MM.1S (cell line): ENCODE measurements around the gene NME3.

Source experiments
- DNase-seq: peaks from one replicate; pipeline ENCODE4 v3.0.0-alpha.2; 2015
- H2AFZ ChIP-seq: fragments of 300-600 bp; sonication (generic); 2 replicates; pipeline ENCODE4 v1.6.0; 2016; ENCODE audit warnings: antibody characterized with exemption, low read length
- H3F3A ChIP-seq: fragments of 300-600 bp; sonication (generic); 2 replicates; pipeline ENCODE4 v1.6.1; 2016; ENCODE audit warnings: mild to moderate bottlenecking, antibody characterized with exemption, low read length, moderate library complexity, mixed read lengths; ENCODE audit not compliant: insufficient read depth
- H3K27ac ChIP-seq: fragments of 300-600 bp; sonication (generic); 2 replicates; pipeline ENCODE4 v1.5.1; 2016; ENCODE audit warnings: mild to moderate bottlenecking, low read length
- H3K27me3 ChIP-seq: fragments of 300-600 bp; sonication (generic); replicated peaks from 2 replicates; pipeline ENCODE4 v1.6.0; 2016; ENCODE audit warnings: low read length; ENCODE audit not compliant: insufficient read depth
- H3K36me3 ChIP-seq: fragments of 300-600 bp; sonication (generic); replicated peaks from 2 replicates; pipeline ENCODE4 v1.6.1; 2016; ENCODE audit warnings: mild to moderate bottlenecking, low read length, mixed read lengths; ENCODE audit not compliant: insufficient read depth
- H3K4me1 ChIP-seq: fragments of 300-600 bp; sonication (generic); 2 replicates; pipeline ENCODE4 v1.6.1; 2016; ENCODE audit warnings: low read length, mixed read lengths
- H3K4me2 ChIP-seq: fragments of 300-600 bp; sonication (generic); 2 replicates; pipeline ENCODE4 v1.6.0; 2016; ENCODE audit warnings: low read depth, low read length
- H3K4me3 ChIP-seq: fragments of 300-600 bp; sonication (generic); 2 replicates; pipeline ENCODE4 v1.5.1; 2016; ENCODE audit warnings: low read length, mixed read lengths
- H3K79me2 ChIP-seq: fragments of 300-600 bp; sonication (generic); 2 replicates; pipeline ENCODE4 v1.6.1; 2016; ENCODE audit warnings: mixed run types, low read length, mixed read lengths
- H3K9ac ChIP-seq: fragments of 300-600 bp; sonication (generic); 2 replicates; pipeline ENCODE4 v1.6.1; 2016; ENCODE audit warnings: low read length, mixed read lengths
- H3K9me2 ChIP-seq: fragments of 300-600 bp; sonication (generic); replicated peaks from 2 replicates; pipeline ENCODE4 v1.6.1; 2016; ENCODE audit warnings: mild to moderate bottlenecking, low read length, mixed read lengths; ENCODE audit not compliant: insufficient read depth
- H3K9me3 ChIP-seq: fragments of 300-600 bp; sonication (generic); replicated peaks from 2 replicates; pipeline ENCODE4 v1.6.1; 2016; ENCODE audit warnings: mild to moderate bottlenecking, low read length, mixed read lengths; ENCODE audit not compliant: insufficient read depth
- H4K20me1 ChIP-seq: fragments of 300-600 bp; sonication (generic); 2 replicates; pipeline ENCODE4 v1.6.1; 2016; ENCODE audit warnings: mild to moderate bottlenecking, low read length, moderate library complexity, mixed read lengths; ENCODE audit not compliant: insufficient read depth
- EZH2 ChIP-seq: fragments of 300-600 bp; sonication (generic); optimal IDR thresholded peaks from 2 replicates; pipeline ENCODE3; 2017; ENCODE audit warnings: low read depth, mild to moderate bottlenecking, antibody characterized with exemption, low read length, mixed read lengths
- EZH2phosphoT487 ChIP-seq: fragments of 300-600 bp; sonication (generic); IDR thresholded peaks from 2 replicates; pipeline ENCODE4 v1.6.1; 2018; ENCODE audit warnings: antibody characterized with exemption, low read length
- TF ChIP-seq, protein P1 (sequence below): fragments of 300-600 bp; sonication (generic); IDR thresholded peaks from 2 replicates; pipeline ENCODE4 v1.5.1; 2016; ENCODE audit warnings: antibody characterized with exemption, low read length, mixed read lengths

The NME3 gene

DNA sequence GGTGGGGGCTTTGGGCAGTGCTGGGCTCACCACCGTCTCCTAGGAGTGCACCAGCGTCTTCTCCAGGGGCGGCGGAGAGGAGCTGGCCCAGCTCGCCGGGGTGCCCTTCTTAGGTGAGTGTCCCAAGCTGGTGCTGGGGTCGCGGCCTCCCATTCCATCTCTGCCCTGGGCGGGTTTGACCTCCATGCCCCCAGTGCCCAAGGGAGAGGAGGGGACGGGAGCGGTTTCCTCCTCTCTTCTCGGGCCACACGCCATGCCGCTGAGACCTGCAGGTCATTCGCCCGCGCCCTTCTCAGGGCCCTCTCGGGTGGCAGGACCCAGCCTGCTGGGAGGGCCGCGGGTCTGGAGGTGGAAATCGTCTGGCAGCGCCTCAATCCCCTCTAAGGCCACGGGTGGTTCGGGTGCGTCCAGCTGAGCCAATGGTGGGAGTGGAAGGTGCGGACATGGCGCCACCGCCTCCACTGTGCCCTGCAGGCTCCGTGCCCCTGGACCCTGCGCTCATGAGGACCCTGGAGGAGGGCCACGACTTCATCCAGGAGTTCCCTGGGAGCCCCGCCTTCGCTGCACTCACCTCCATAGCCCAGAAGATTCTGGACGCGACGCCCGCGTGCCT, 16.9 kb upstream of the NME3 start:
- H3K9ac ChIP-seq, result no peak overlapping the region

DNA sequence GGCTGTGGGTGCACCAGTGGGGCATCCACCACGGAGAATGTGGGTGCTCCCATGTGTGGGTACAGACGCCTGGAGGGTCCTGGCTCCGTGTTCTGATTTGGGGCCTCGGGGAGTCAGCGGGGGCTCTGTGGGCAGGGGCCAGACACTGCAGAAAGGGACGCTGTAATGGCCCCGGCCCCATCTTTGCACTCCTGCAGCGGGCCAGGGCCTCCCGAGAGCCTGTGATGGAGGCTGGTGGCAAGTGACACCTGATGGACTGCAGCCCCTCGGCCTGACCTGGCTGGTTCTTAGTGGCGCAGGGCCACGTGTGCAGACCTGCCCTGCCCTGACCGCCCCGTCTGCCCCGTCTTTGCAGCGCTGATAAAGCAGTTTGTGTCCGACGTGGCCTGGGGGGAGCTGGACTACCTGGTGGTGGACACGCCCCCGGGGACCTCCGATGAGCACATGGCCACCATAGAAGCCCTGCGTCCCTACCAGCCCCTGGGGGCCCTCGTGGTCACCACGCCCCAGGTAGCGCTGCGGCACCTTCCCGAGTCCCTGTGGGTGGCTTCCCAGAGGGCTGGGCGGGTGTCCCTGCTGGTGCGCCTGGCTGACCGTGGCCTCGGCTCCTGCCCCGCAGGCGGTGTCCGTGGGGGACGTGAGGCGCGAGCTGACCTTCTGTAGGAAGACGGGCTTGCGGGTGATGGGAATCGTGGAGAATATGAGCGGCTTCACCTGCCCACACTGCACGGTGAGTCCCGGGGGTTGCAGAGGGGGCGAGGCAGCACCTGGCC, 16.2 kb upstream of the NME3 start:
- Histone ChIP-seq H3K36me3 (no peaks in the 10 kb centered on the region), H3K27me3 (no peaks in the 10 kb centered on the region), H3K4me2 (no peak overlapping the region), H3F3A (no peaks in the 10 kb centered on the region), H3K9me3 (no peaks in the 10 kb centered on the region), H4K20me1 (no peaks in the 10 kb centered on the region), H3K4me3 (no peak overlapping the region), H3K79me2 (peaks cover 48% of the 10 kb centered on the region), H3K27ac (no peak overlapping the region), H3K9ac (no peak overlapping the region), H3K9me2 (no peaks in the 10 kb centered on the region), H2AFZ (no peak overlapping the region), H3K4me1 (no peaks in the 10 kb centered on the region)
- no peak for DNase-seq
- TF ChIP-seq, protein P1, sequence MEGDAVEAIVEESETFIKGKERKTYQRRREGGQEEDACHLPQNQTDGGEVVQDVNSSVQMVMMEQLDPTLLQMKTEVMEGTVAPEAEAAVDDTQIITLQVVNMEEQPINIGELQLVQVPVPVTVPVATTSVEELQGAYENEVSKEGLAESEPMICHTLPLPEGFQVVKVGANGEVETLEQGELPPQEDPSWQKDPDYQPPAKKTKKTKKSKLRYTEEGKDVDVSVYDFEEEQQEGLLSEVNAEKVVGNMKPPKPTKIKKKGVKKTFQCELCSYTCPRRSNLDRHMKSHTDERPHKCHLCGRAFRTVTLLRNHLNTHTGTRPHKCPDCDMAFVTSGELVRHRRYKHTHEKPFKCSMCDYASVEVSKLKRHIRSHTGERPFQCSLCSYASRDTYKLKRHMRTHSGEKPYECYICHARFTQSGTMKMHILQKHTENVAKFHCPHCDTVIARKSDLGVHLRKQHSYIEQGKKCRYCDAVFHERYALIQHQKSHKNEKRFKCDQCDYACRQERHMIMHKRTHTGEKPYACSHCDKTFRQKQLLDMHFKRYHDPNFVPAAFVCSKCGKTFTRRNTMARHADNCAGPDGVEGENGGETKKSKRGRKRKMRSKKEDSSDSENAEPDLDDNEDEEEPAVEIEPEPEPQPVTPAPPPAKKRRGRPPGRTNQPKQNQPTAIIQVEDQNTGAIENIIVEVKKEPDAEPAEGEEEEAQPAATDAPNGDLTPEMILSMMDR, result no peak
- TF ChIP-seq EZH2 (no peak), EZH2phosphoT487 (no peak)

More for the DNA sequence above, 16.9 kb upstream of the NME3 start:
- Histone ChIP-seq H3K79me2 (peaks cover 45% of the 10 kb centered on the region), H2AFZ (no peak overlapping the region), H4K20me1 (no peaks in the 10 kb centered on the region), H3K9me3 (no peaks in the 10 kb centered on the region), H3K27me3 (no peaks in the 10 kb centered on the region), H3K4me1 (no peaks in the 10 kb centered on the region), H3K36me3 (no peaks in the 10 kb centered on the region), H3K4me3 (no peak overlapping the region), H3F3A (no peaks in the 10 kb centered on the region), H3K27ac (no peak overlapping the region), H3K4me2 (no peak overlapping the region), H3K9me2 (no peaks in the 10 kb centered on the region)
- TF ChIP-seq EZH2phosphoT487 (no peak), EZH2 (no peak)
- TF ChIP-seq, protein P1, result no peak
- DNase-seq, result no peak

GRCh38 chr16:1787056-1787321, 15.6 kb upstream of the NME3 start:
- H3F3A ChIP-seq, result no peaks in the 10 kb centered on the region
- TF ChIP-seq, protein P1, result no peak
- TF ChIP-seq EZH2 (no peak), EZH2phosphoT487 (no peak)
- H3K4me3 ChIP-seq, result no peak overlapping the region
- H3K79me2 ChIP-seq, result peaks cover 48% of the 10 kb centered on the region
- H3K36me3 ChIP-seq, result no peaks in the 10 kb centered on the region
- H4K20me1 ChIP-seq, result no peaks in the 10 kb centered on the region
- no peak for DNase-seq
- H3K27me3 ChIP-seq, result no peaks in the 10 kb centered on the region
- no peaks in the 10 kb centered on the region for H3K9me3 ChIP-seq
- no peak overlapping the region for H3K9ac ChIP-seq
- no peaks in the 10 kb centered on the region for H3K4me1 ChIP-seq
- H3K27ac ChIP-seq, result no peak overlapping the region
- H3K9me2 ChIP-seq, result no peaks in the 10 kb centered on the region
- H2AFZ ChIP-seq, result no peak overlapping the region
- H3K4me2 ChIP-seq, result no peak overlapping the region
